SH-SY5Y (cell line): ENCODE results near the gene ZBTB20.

Experiments
- GATA2 ChIP-seq: IDR thresholded peaks from 2 replicates; pipeline ENCODE4 v1.6.1; 2011; ENCODE audit warnings: mild to moderate bottlenecking, low read depth, low read length
- GATA3 ChIP-seq: IDR thresholded peaks from 2 replicates; pipeline ENCODE4 v1.6.1; 2011; ENCODE audit warnings: low read depth, mild to moderate bottlenecking, low read length, moderate library complexity

GRCh38 chr3:114314282-114314681 lies 832.8 kb downstream of the ZBTB20 start:
- TF ChIP-seq GATA2: no peak
- TF ChIP-seq GATA3: no peak
